ENCODE measurements around the gene CCDC9B. TPM values are rescaled to one million over a fixed set of nuclear protein-coding genes. Genes with fewer than 3 reads are reported as not detected.

The CCDC9B gene
- total and polyA plus RNA-seq, 8 donors, result 0.58 to 39.3 (median 11.3) TPM

GRCh38 chr15:40331026-40331425, 9.7 kb downstream of the CCDC9B start:
- no peak overlapping the region for H3K4me3 ChIP-seq
- no peak for DNase-seq
- intact Hi-C loops (cut with DNase I; ENCODE audit: low total_unique reads), result no loop called here
- no peaks in the 10 kb centered on the region for H3K9me3 ChIP-seq
- TF ChIP-seq CTCF (IDR thresholded peaks at IDR 0.05) (no peak), POLR2A (IDR thresholded peaks at IDR 0.05) (no peak), EP300 (IDR thresholded peaks at IDR 0.05) (no peak), POLR2AphosphoS5 (IDR thresholded peaks at IDR 0.05) (no peak)
- peak overlapping the region in 4 of 5 donors; percentile 29 to 92 (median 91) for H3K27ac ChIP-seq
- 87 to 95% (median 91%) methylated on average over 7 of the region's 7 CpGs for WGBS, 5 donors
- H3K27me3 ChIP-seq, result no peaks in the 10 kb centered on the region
- H3K36me3 ChIP-seq, result peaks cover 0 to 15% (median 13%) of the 10 kb centered on the region in 4 donors
- peaks cover 19 to 96% (median 63%) of the 10 kb centered on the region in 4 donors for H3K4me1 ChIP-seq

GRCh38 chr15:40330368-40330836, 10.3 kb downstream of the CCDC9B start:
- WGBS, 5 donors, result 50 to 85% (median 74%) methylated on average over 5 of the region's 5 CpGs
- DNase-seq, result peak in 1 of 2 donors; percentile 88
- intact Hi-C loops (cut with DNase I; ENCODE audit: low total_unique reads), result no loop called here
- no peaks in the 10 kb centered on the region for H3K27me3 ChIP-seq
- peak; percentile 98 for TF ChIP-seq EP300 (IDR thresholded peaks at IDR 0.05)
- no peak for TF ChIP-seq CTCF (IDR thresholded peaks at IDR 0.05)
- TF ChIP-seq POLR2A (IDR thresholded peaks at IDR 0.05), result no peak
- peak; percentile 44 to 92 (median 80) for TF ChIP-seq POLR2AphosphoS5 (IDR thresholded peaks at IDR 0.05)
- H3K9me3 ChIP-seq, result no peaks in the 10 kb centered on the region
- H3K4me3 ChIP-seq, result no peak overlapping the region
- H3K36me3 ChIP-seq, result peaks cover 0 to 10% (median 8%) of the 10 kb centered on the region in 4 donors
- peak overlapping the region in 4 of 5 donors; percentile 29 to 92 (median 91) for H3K27ac ChIP-seq
- peaks cover 18 to 96% (median 60%) of the 10 kb centered on the region in 4 donors for H3K4me1 ChIP-seq

- Histone ChIP-seq H3K9me3 (no peaks in the 10 kb centered on the region), H3K4me3 (no peak overlapping the region), H3K4me1 (peaks cover 18 to 96% (median 57%) of the 10 kb centered on the region in 4 donors), H3K27me3 (no peaks in the 10 kb centered on the region), H3K27ac (peak overlapping the region in 3 of 5 donors; percentile 85 to 92 (median 90)), H3K36me3 (peaks cover 0 to 4% (median 2%) of the 10 kb centered on the region in 4 donors)
- WGBS, 5 donors, result 78 to 90% (median 81%) methylated on average over 7 of the region's 7 CpGs
- intact Hi-C loops (cut with DNase I; ENCODE audit: low total_unique reads), result no loop called here
- TF ChIP-seq CTCF (IDR thresholded peaks at IDR 0.05) (no peak), POLR2AphosphoS5 (IDR thresholded peaks at IDR 0.05) (no peak), POLR2A (IDR thresholded peaks at IDR 0.05) (no peak), EP300 (IDR thresholded peaks at IDR 0.05) (no peak)
- no peak for DNase-seq
Measured at GRCh38 chr15:40329804-40330203, 10.9 kb downstream of the CCDC9B start.

- no peaks in the 10 kb centered on the region for H3K27me3 ChIP-seq
- DNase-seq, result no peak
- 67 to 86% (median 83%) methylated on average over 5 of the region's 5 CpGs for WGBS, 5 donors
- no peak overlapping the region for H3K4me3 ChIP-seq
- H3K9me3 ChIP-seq, result no peaks in the 10 kb centered on the region
- no peaks in the 10 kb centered on the region for H3K36me3 ChIP-seq
- intact Hi-C loops (cut with DNase I; ENCODE audit: low total_unique reads), result no loop called here
- peaks cover 14 to 92% (median 53%) of the 10 kb centered on the region in 4 donors for H3K4me1 ChIP-seq
- peak overlapping the region in 3 of 5 donors; percentile 85 to 92 (median 90) for H3K27ac ChIP-seq
- TF ChIP-seq CTCF (IDR thresholded peaks at IDR 0.05) (no peak), POLR2A (IDR thresholded peaks at IDR 0.05) (no peak), EP300 (IDR thresholded peaks at IDR 0.05) (no peak), POLR2AphosphoS5 (IDR thresholded peaks at IDR 0.05) (no peak)
Measured at GRCh38 chr15:40328751-40329150, 12.0 kb downstream of the CCDC9B start.

Data from stomach (tissue), 9 donors.